Activated T-cell treated with anti-CD3 and anti-CD28 coated beads, Interleukin-2, amount 50 U/mL, for 4 hours (primary cell): ENCODE results near the gene CPHXL2. TPM values are rescaled to one million over a fixed set of nuclear protein-coding genes. Genes with fewer than 3 reads are reported as not detected.

ENCODE experiments used
- ATAC-seq, 2 donors: fragments of 200-7000 bp; cut with Tn5 transposase; one replicate each; pipeline ENCODE4 v1.10.0; 2021
- DNase-seq: peaks from one replicate; pipeline ENCODE4 v3.0.0-alpha.2; 2020
- H3K27me3 Mint-ChIP-seq: one replicate; pipeline ENCODE4 v1.8.0; 2021; ENCODE audit warnings: low read depth, mixed read lengths
- H3K36me3 Mint-ChIP-seq: one replicate; pipeline ENCODE4 v1.8.0; 2022; ENCODE audit warnings: mixed read lengths; ENCODE audit not compliant: insufficient read depth
- H3K4me1 Mint-ChIP-seq: one replicate; pipeline ENCODE4 v1.8.0; 2021; ENCODE audit warnings: low read depth, mixed read lengths
- H3K4me3 Mint-ChIP-seq: one replicate; pipeline ENCODE4 v1.8.0; 2021; ENCODE audit warnings: mild to moderate bottlenecking, moderate library complexity, mixed read lengths
- H3K9me3 Mint-ChIP-seq: one replicate; pipeline ENCODE4 v1.8.0; 2021; ENCODE audit warnings: mixed read lengths
- total RNA-seq, 3 donors: library from RNA; stranded (reverse); gene quantifications; one replicate each; pipeline ENCODE4 v1.2.1, GENCODE V29; 2021

CPHXL2 gene
- total RNA-seq, 3 donors from 2014 or later = not detected

- Mint-ChIP-seq H3K4me3 (no peak overlapping the region), H3K27me3 (no peaks in the 10 kb centered on the region)
- no peak for ATAC-seq
Measured at GRCh38 chr16:75660321-75660720, 16.5 kb downstream of the CPHXL2 start.

GRCh38 chr16:75658175-75658574, 18.6 kb downstream of the CPHXL2 start:
- Mint-ChIP-seq H3K9me3 (no peaks in the 10 kb centered on the region), H3K4me3 (no peak overlapping the region), H3K27me3 (no peaks in the 10 kb centered on the region), H3K36me3 (peaks cover 36% of the 10 kb centered on the region), H3K4me1 (peaks cover 21% of the 10 kb centered on the region)
- DNase-seq = no peak
- no peak for ATAC-seq

More at GRCh38 chr16:75660321-75660720, 16.5 kb downstream of the CPHXL2 start:
- peaks cover 23% of the 10 kb centered on the region for H3K36me3 Mint-ChIP-seq
- H3K9me3 Mint-ChIP-seq = no peaks in the 10 kb centered on the region
- DNase-seq = no peak
- H3K4me1 Mint-ChIP-seq = peaks cover 8% of the 10 kb centered on the region

- no peak for DNase-seq
- Mint-ChIP-seq H3K4me1 (peaks cover 49% of the 10 kb centered on the region), H3K4me3 (peak overlapping the region; percentile 63), H3K9me3 (no peaks in the 10 kb centered on the region), H3K27me3 (no peaks in the 10 kb centered on the region), H3K36me3 (peaks cover 50% of the 10 kb centered on the region)
- ATAC-seq = no peak
Measured at GRCh38 chr16:75653922-75654321, 22.9 kb downstream of the CPHXL2 start.

- peaks cover 27% of the 10 kb centered on the region for H3K36me3 Mint-ChIP-seq
- peaks cover 58% of the 10 kb centered on the region for H3K4me1 Mint-ChIP-seq
- H3K27me3 Mint-ChIP-seq = no peaks in the 10 kb centered on the region
- ATAC-seq (peak; percentile 47 to 48), DNase-seq (peak; percentile 79)
- H3K4me3 Mint-ChIP-seq = peak overlapping the region; percentile 99
- H3K9me3 Mint-ChIP-seq = no peaks in the 10 kb centered on the region
Measured at GRCh38 chr16:75648265-75649076, 28.3 kb downstream of the CPHXL2 start.

- Mint-ChIP-seq H3K36me3 (peaks cover 29% of the 10 kb centered on the region), H3K27me3 (no peaks in the 10 kb centered on the region), H3K4me3 (peak within 1 kb of the TSS; percentile 99), H3K4me1 (peaks cover 56% of the 10 kb centered on the region), H3K9me3 (no peaks in the 10 kb centered on the region)
- DNase-seq (peak; percentile 91), ATAC-seq (peak; percentile 86 to 89)
Measured at GRCh38 chr16:75647492-75648264, 29.1 kb downstream of the CPHXL2 start, which contains the start of the genes KARS1 and TERF2IP. KARS1 (minus strand) TSS chr16:75647665; CDS start chr16:75647639, 26 bp downstream. TERF2IP (plus strand) TSS chr16:75647773; CDS start chr16:75647883, 110 bp downstream.

GRCh38 chr16:75647112-75647491, 29.7 kb downstream of the CPHXL2 start:
- Mint-ChIP-seq H3K9me3 (no peaks in the 10 kb centered on the region), H3K27me3 (no peaks in the 10 kb centered on the region), H3K4me3 (peak overlapping the region; percentile 99), H3K36me3 (peaks cover 33% of the 10 kb centered on the region), H3K4me1 (peaks cover 57% of the 10 kb centered on the region)
- DNase-seq (no peak), ATAC-seq (peak; percentile 15 to 16)

- H3K4me3 Mint-ChIP-seq = peak overlapping the region; percentile 99
- H3K27me3 Mint-ChIP-seq = no peaks in the 10 kb centered on the region
- ATAC-seq (no peak), DNase-seq (no peak)
- peaks cover 42% of the 10 kb centered on the region for H3K4me1 Mint-ChIP-seq
- H3K36me3 Mint-ChIP-seq = peaks cover 43% of the 10 kb centered on the region
- no peaks in the 10 kb centered on the region for H3K9me3 Mint-ChIP-seq
Measured at GRCh38 chr16:75644240-75645012, 32.4 kb downstream of the CPHXL2 start.

- H3K36me3 Mint-ChIP-seq = peaks cover 63% of the 10 kb centered on the region
- H3K4me3 Mint-ChIP-seq = no peak overlapping the region
- H3K27me3 Mint-ChIP-seq = no peaks in the 10 kb centered on the region
- DNase-seq = no peak
- peaks cover 40% of the 10 kb centered on the region for H3K4me1 Mint-ChIP-seq
- no peaks in the 10 kb centered on the region for H3K9me3 Mint-ChIP-seq
- ATAC-seq = no peak
Measured at GRCh38 chr16:75640598-75640997, 36.2 kb downstream of the CPHXL2 start.

- no peak for DNase-seq
- Mint-ChIP-seq H3K4me1 (peaks cover 7% of the 10 kb centered on the region), H3K36me3 (peaks cover 66% of the 10 kb centered on the region), H3K27me3 (no peaks in the 10 kb centered on the region), H3K4me3 (no peak overlapping the region), H3K9me3 (no peaks in the 10 kb centered on the region)
- ATAC-seq = no peak
Measured at GRCh38 chr16:75635036-75635435, 41.8 kb downstream of the CPHXL2 start.

GRCh38 chr16:75632857-75633256, 44.0 kb downstream of the CPHXL2 start:
- peaks cover 19% of the 10 kb centered on the region for H3K4me1 Mint-ChIP-seq
- ATAC-seq (no peak), DNase-seq (no peak)
- H3K36me3 Mint-ChIP-seq = peaks cover 73% of the 10 kb centered on the region
- no peak overlapping the region for H3K4me3 Mint-ChIP-seq
- H3K9me3 Mint-ChIP-seq = no peaks in the 10 kb centered on the region
- no peaks in the 10 kb centered on the region for H3K27me3 Mint-ChIP-seq

GRCh38 chr16:75630052-75630451, 46.8 kb downstream of the CPHXL2 start:
- no peak overlapping the region for H3K4me3 Mint-ChIP-seq
- peaks cover 33% of the 10 kb centered on the region for H3K4me1 Mint-ChIP-seq
- DNase-seq = no peak
- H3K27me3 Mint-ChIP-seq = no peaks in the 10 kb centered on the region
- H3K9me3 Mint-ChIP-seq = no peaks in the 10 kb centered on the region
- ATAC-seq = no peak
- H3K36me3 Mint-ChIP-seq = peaks cover 74% of the 10 kb centered on the region

- DNase-seq = no peak
- Mint-ChIP-seq H3K9me3 (no peaks in the 10 kb centered on the region), H3K36me3 (peaks cover 73% of the 10 kb centered on the region), H3K4me3 (no peak overlapping the region), H3K27me3 (no peaks in the 10 kb centered on the region), H3K4me1 (peaks cover 35% of the 10 kb centered on the region)
- peak in 1 of 2 donors; percentile 22 for ATAC-seq
Measured at GRCh38 chr16:75629132-75629531, 47.7 kb downstream of the CPHXL2 start.

GRCh38 chr16:75628351-75628750, 48.5 kb downstream of the CPHXL2 start:
- no peaks in the 10 kb centered on the region for H3K27me3 Mint-ChIP-seq
- DNase-seq = no peak
- peaks cover 37% of the 10 kb centered on the region for H3K4me1 Mint-ChIP-seq
- ATAC-seq = no peak
- H3K9me3 Mint-ChIP-seq = no peaks in the 10 kb centered on the region
- H3K4me3 Mint-ChIP-seq = no peak overlapping the region
- peaks cover 67% of the 10 kb centered on the region for H3K36me3 Mint-ChIP-seq

- peaks cover 38% of the 10 kb centered on the region for H3K4me1 Mint-ChIP-seq
- no peak for DNase-seq
- H3K4me3 Mint-ChIP-seq = no peak overlapping the region
Measured at GRCh38 chr16:75627851-75628250, 49.0 kb downstream of the CPHXL2 start.

More at GRCh38 chr16:75627851-75628250, 49.0 kb downstream of the CPHXL2 start:
- H3K9me3 Mint-ChIP-seq = no peaks in the 10 kb centered on the region
- peaks cover 63% of the 10 kb centered on the region for H3K36me3 Mint-ChIP-seq
- ATAC-seq = no peak
- no peaks in the 10 kb centered on the region for H3K27me3 Mint-ChIP-seq
